Measurements from ENCODE around the gene EYS.

The EYS gene

GRCh38 chr6:64049736-64050135 lies 1657.3 kb downstream of the EYS start:
- TF ChIP-seq CTCF (conservative IDR thresholded peaks at IDR 0.05; ENCODE audit: control insufficient read depth, insufficient read depth, low read depth, low read length) = no peak
- no peak overlapping the region for H3K4me3 ChIP-seq (ENCODE audit: control insufficient read depth, low read depth, low read length)
- no peak for DNase-seq (ENCODE audit: low read depth)

- TF ChIP-seq CTCF (conservative IDR thresholded peaks at IDR 0.05; ENCODE audit: control insufficient read depth, insufficient read depth, low read depth, low read length) = no peak
- DNase-seq (ENCODE audit: low read depth) = no peak
- H3K4me3 ChIP-seq (ENCODE audit: control insufficient read depth, low read depth, low read length) = no peak overlapping the region
These were observed 1660.2 kb downstream of the EYS start for GRCh38 chr6:64046746-64047208.

GRCh38 chr6:64041373-64041772 lies 1665.7 kb downstream of the EYS start:
- no peak for TF ChIP-seq CTCF (conservative IDR thresholded peaks at IDR 0.05; ENCODE audit: control insufficient read depth, insufficient read depth, low read depth, low read length)
- no peak overlapping the region for H3K4me3 ChIP-seq (ENCODE audit: control insufficient read depth, low read depth, low read length)
- DNase-seq (ENCODE audit: low read depth) = no peak

- no peak overlapping the region for H3K4me3 ChIP-seq (ENCODE audit: control insufficient read depth, low read depth, low read length)
- no peak for TF ChIP-seq CTCF (conservative IDR thresholded peaks at IDR 0.05; ENCODE audit: control insufficient read depth, insufficient read depth, low read depth, low read length)
- peak; percentile 2 for DNase-seq (ENCODE audit: low read depth)
These were observed 1666.9 kb downstream of the EYS start for GRCh38 chr6:64040113-64040512.

GRCh38 chr6:64037427-64037826 lies 1669.6 kb downstream of the EYS start:
- no peak for DNase-seq (ENCODE audit: low read depth)
- no peak overlapping the region for H3K4me3 ChIP-seq (ENCODE audit: control insufficient read depth, low read depth, low read length)
- TF ChIP-seq CTCF (conservative IDR thresholded peaks at IDR 0.05; ENCODE audit: control insufficient read depth, insufficient read depth, low read depth, low read length) = no peak

- peak; percentile 17 for DNase-seq (ENCODE audit: low read depth)
- TF ChIP-seq CTCF (conservative IDR thresholded peaks at IDR 0.05; ENCODE audit: control insufficient read depth, insufficient read depth, low read depth, low read length) = no peak
- H3K4me3 ChIP-seq (ENCODE audit: control insufficient read depth, low read depth, low read length) = no peak overlapping the region
These were observed 1671.9 kb downstream of the EYS start for GRCh38 chr6:64034910-64035655.

Measured in fibroblast of mammary gland (primary cell).